Measurements from ENCODE around the gene MTA2.
"Not testable (repeated sequence)": the region's sequence is repeated elsewhere in the genome, so short reads cannot be mapped to it uniquely, and the experiment has no call there.

The MTA2 gene

DNA sequence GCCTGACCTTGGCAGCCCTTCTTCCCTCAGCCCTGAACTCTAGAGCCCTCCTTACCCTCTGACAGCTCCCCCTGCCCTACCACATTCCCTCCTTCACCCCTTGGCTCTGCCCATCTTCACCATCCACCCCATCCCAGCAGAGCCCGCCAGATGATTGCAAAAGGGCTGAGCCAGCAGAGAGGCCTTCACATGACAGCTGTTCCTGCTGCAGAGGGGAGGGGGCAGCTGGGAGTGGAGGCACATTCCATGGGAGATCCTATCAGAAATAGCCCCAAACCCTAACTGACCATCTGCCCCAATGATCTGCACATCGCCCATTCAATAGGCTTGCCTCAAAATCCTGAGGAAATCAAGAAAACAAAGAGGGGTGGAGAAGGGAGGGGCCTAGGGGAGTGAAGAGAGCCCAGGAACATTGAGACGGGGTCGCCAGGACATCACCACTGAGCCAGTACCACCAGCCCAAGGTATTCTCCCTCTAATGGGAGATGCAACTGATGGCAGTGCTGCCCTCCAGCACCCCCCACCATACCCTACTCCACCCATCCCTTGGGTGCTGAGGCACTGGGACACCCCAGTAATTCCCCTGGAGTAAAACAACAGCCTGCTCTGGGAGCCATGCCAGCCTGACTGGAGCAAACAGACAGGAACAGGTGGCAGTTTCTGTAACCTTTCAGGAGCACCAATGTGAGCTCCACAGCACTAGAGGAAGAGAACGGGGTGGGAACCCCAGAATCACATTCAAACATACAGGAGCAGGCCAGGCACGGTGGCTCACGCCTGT lies 47.1 kb downstream of the MTA2 start:
- H3K4me3 ChIP-seq (ENCODE audit: low read depth, low read length) = no peak overlapping the region

DNA sequence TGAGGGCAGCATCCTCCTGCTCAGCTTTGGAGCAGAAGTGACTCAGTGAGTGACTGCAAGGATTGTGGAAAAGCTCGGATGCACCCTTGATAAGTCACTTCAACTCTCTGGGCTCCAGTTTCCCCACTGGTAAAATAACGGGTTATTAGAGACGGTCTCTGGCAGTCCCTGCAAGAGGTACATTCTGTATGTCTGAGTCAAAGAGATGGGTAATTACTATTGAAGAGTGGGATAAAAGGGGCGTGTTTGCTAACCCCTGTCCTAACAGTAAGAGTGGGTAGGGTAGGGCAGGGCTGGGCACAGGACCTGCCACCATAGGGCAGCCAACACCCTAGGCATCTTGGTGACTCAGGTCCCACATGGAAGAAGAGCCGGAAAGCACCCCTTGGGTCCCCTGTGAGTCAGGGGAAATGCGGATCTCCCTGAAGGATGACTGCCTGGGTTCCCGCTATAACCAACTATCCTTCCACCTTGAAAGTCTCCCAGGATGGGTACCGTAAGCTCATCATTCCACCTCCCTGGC lies 47.8 kb downstream of the MTA2 start:
- H3K4me3 ChIP-seq (ENCODE audit: low read depth, low read length) = no peak overlapping the region
- TF ChIP-seq CTCF (IDR thresholded peaks at IDR 0.05; ENCODE audit: borderline replicate concordance, insufficient read depth, low read depth, low read length) = no peak

More for the DNA sequence above, 47.1 kb downstream of the MTA2 start:
- no peak for TF ChIP-seq CTCF (IDR thresholded peaks at IDR 0.05; ENCODE audit: borderline replicate concordance, insufficient read depth, low read depth, low read length)

DNA sequence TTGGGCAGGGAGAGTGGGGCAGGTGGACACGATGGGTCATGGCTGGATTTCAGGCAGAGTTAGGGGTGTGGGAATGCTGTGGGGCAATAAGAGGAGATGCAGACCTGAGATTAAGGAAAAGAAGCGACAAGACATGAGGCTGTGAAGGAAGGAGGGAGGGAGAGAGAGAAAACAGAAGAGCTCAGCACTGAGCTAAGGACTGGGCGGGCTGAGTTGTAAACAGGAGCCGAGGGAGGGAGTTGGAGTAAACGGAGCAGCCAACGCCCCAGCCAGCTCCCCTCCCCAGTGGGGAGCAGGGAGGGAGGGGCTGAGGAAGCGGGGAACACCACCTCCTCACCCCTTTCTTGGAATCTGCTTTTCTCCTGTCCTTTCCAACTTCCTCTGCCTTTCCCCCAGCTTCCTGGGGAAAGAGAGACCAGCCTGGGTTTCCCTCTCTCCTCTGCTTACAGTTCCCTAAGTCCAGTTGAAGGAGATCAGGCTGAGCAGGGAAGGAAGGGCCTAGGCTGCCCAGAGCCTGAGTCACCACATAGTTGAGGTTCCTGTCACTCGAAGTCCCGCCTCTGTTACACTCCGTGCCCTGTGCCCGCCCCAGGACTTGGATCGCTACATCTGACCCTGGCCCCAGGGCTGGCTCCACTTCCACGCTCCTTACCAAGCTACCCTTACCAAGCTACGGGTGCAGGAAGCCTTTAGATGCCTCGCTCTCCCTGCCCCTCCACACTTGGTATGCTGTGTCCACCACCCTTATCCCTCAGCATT lies 48.4 kb downstream of the MTA2 start:
- no peak overlapping the region for H3K4me3 ChIP-seq (ENCODE audit: low read depth, low read length)
- no peak for TF ChIP-seq CTCF (IDR thresholded peaks at IDR 0.05; ENCODE audit: borderline replicate concordance, insufficient read depth, low read depth, low read length)

- no peak overlapping the region for H3K4me3 ChIP-seq (ENCODE audit: low read depth, low read length)
- no peak for TF ChIP-seq CTCF (IDR thresholded peaks at IDR 0.05; ENCODE audit: borderline replicate concordance, insufficient read depth, low read depth, low read length)
Measured at GRCh38 chr11:62552485-62553079, 49.1 kb downstream of the MTA2 start.

DNA sequence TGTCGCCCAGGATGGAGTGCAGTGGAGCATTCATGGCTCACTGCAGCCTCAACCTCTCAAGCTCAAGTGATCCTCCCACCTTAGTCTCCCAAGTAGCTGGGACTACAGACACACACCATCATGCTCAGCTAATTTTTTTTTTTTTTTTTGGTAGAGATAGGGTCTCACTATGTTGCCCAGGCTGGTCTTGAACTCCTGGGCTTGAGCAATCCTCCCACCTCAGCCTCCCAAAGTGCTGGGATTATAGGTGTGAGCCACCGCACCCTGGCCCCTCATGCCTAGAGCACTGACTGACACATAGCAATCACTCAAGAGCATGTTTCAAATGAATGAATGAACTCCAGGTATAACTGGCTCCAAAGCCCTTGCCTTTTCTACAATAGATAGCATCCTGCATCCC lies 51.2 kb downstream of the MTA2 start:
- not testable (repeated sequence) for H3K4me3 ChIP-seq (ENCODE audit: low read depth, low read length)

DNA sequence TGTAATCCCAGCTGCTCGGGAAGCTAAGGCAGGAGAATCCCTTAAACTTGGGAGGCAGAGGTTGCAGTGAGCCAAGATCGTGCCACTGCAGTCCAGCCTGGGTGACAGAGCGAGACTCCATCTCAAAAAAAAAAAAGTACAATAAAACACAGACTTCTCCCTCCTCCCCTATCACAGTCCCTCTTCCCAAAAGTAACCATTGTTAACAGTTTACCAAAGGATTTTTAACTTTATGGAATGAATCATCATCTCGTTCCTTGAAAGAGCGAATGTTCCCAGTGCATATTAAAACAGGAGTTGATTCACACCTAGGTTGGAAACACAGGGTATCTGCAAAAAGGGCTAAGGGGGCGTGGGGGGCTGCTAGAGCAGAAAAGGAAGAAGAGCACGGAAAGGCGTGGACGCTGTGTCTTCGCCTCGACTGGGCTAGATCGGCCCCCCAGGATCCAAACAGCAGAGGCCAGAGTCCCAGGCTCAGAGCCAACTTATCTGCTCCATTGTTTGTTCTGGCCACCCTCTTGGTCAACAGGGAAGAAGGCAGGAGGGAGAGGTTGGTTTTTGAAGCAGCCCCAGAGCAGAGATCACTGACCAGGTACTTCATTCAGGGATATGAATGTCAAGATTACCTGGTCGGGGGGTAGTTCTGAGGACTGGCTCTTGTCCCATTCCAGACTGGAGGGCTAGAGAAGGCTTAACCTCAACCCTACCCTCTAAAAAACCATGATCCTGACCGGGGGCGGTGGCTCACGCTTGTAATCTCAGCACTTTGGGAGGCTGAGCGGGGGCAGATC lies 52.9 kb downstream of the MTA2 start:
- no peak for TF ChIP-seq CTCF (IDR thresholded peaks at IDR 0.05; ENCODE audit: borderline replicate concordance, insufficient read depth, low read depth, low read length)
- no peak overlapping the region for H3K4me3 ChIP-seq (ENCODE audit: low read depth, low read length)

Measured in GM12875 (cell line).